T-cell (primary cell): Measurements from ENCODE around the gene ERC2. TPM values are rescaled to one million over a fixed set of nuclear protein-coding genes. Genes with fewer than 3 reads are reported as not detected.

Experiments used
- ATAC-seq, 4 experiments: fragments of 200-7000 bp in 3 of 4; fragments of 150-1000 bp in 1 of 4; cut with Tn5 transposase; replicated peaks in 1 of 4; 1 replicate in 3 of 4; 2 replicates in 1 of 4; pipeline ENCODE4 v1.10.0; 2021; ENCODE audit warnings: moderate library complexity in 3 of 4, mild to moderate bottlenecking in 2 of 4, moderate number of reproducible peaks in 1 of 4
- CTCF ChIA-PET, 2 donors: fragments of 300-600 bp; sonication (Branson Sonifier 250); formaldehyde crosslinking; loops; one replicate each; lab custom pipeline; 2022; ENCODE audit warnings: antibody characterized with exemption in 2 of 2; lab: Charles Lee
- POLR2A ChIA-PET, 2 donors: fragments of 300-600 bp; sonication (Branson Sonifier 250); formaldehyde crosslinking; loops; one replicate each; lab custom pipeline; 2022; ENCODE audit warnings: antibody characterized with exemption in 2 of 2; lab: Charles Lee
- DNase-seq, 35 experiments: peaks; one replicate each; pipeline versions ENCODE4 v3.0.0 to v3.0.0-alpha.2; 2013 to 2023
- H3K27ac ChIP-seq: one replicate; pipeline ENCODE4 v1.5.1; 2013; ENCODE audit warnings: low read length
- H3K27me3 ChIP-seq, 2 experiments: replicated peaks in 1 of 2; 1 replicate in 1 of 2; 2 replicates in 1 of 2; pipeline versions ENCODE4 v1.6.1 to v1.7.0; 2013; ENCODE audit warnings: low read length in 1 of 2, mixed read lengths in 1 of 2; ENCODE audit not compliant: control insufficient read depth in 2 of 2, insufficient read depth in 2 of 2; ENCODE audit errors: extremely low read depth in 1 of 2
- H3K36me3 ChIP-seq, 2 donors: 1 replicate in 1 of 2; 2 replicates in 1 of 2; pipeline versions ENCODE4 v1.6.1 to v1.7.0; 2013; ENCODE audit warnings: low read length in 1 of 2; ENCODE audit not compliant: control insufficient read depth in 2 of 2, insufficient read depth in 1 of 2; ENCODE audit errors: extremely low read depth in 1 of 2
- H3K4me1 ChIP-seq, 2 experiments: 1 replicate in 1 of 2; 2 replicates in 1 of 2; pipeline versions ENCODE4 v1.6.1 to v1.7.0; 2013; ENCODE audit warnings: low read length in 2 of 2, mixed read lengths in 1 of 2; ENCODE audit not compliant: insufficient read depth in 2 of 2, control insufficient read depth in 1 of 2; ENCODE audit errors: extremely low read depth in 1 of 2
- H3K4me3 ChIP-seq, 2 donors: 1 replicate in 1 of 2; 2 replicates in 1 of 2; pipeline versions ENCODE4 v1.5.1 to v1.7.0; 2013; ENCODE audit warnings: mild to moderate bottlenecking in 2 of 2, low read length in 1 of 2, moderate library complexity in 1 of 2; ENCODE audit not compliant: control insufficient read depth in 1 of 2; ENCODE audit errors: extremely low read depth in 1 of 2
- H3K9me3 ChIP-seq: 2 replicates; pipeline ENCODE4 v1.7.0; 2013
- H3K27ac Mint-ChIP-seq, 2 donors: one replicate each; pipeline ENCODE4 v1.8.0; 2020 to 2021; ENCODE audit warnings: mild to moderate bottlenecking in 2 of 2, mixed read lengths in 2 of 2
- H3K27me3 Mint-ChIP-seq, 2 donors: one replicate each; pipeline ENCODE4 v1.8.0; 2021 to 2022; ENCODE audit warnings: mixed read lengths in 2 of 2
- H3K36me3 Mint-ChIP-seq: one replicate; pipeline ENCODE4 v1.8.0; 2021; ENCODE audit warnings: mixed read lengths
- H3K4me1 Mint-ChIP-seq, 3 donors: one replicate each; pipeline ENCODE4 v1.8.0; 2020 to 2022; ENCODE audit warnings: mixed read lengths in 3 of 3, mild to moderate bottlenecking in 1 of 3
- H3K4me3 Mint-ChIP-seq, 3 donors: one replicate each; pipeline ENCODE4 v1.8.0; 2020 to 2022; ENCODE audit warnings: mild to moderate bottlenecking in 3 of 3, mixed read lengths in 3 of 3, moderate library complexity in 3 of 3
- H3K9me3 Mint-ChIP-seq, 3 donors: one replicate each; pipeline ENCODE4 v1.8.0; 2020 to 2022; ENCODE audit warnings: mixed read lengths in 3 of 3
- WGBS: methylation state at CpG from one replicate; pipeline ENCODE4 v1.1.5; 2013; ENCODE audit warnings: missing lambda C conversion rate; ENCODE audit not compliant: insufficient coverage; 5-methylcytosine and 5-hydroxymethylcytosine counted together
- total RNA-seq, 35 experiments: library from RNA in 6 of 35; stranded (reverse) in 6 of 35; fragments of 120-200 nt in 1 of 35; gene quantifications; one replicate each; pipeline versions ENCODE4 v1.2.1 to v1.2.4 and lab custom pipeline; 2013 to 2026

ERC2 gene
- total RNA-seq, 5 donors from 2014 or later (not counting 1 experiment from before 2014, with no cell fraction given), result not detected

- no peak overlapping the region for H3K27ac ChIP-seq
- H3K4me1 Mint-ChIP-seq, result no peaks in the 10 kb centered on the region
- H3K27me3 Mint-ChIP-seq, result peaks cover 0 to 11% of the 10 kb centered on the region in 2 donors
- DNase-seq (no peak), ATAC-seq (no peak)
- ChIA-PET POLR2A (no interaction called here), CTCF (no interaction called here)
- no peak overlapping the region for H3K4me3 Mint-ChIP-seq
- H3K27me3 ChIP-seq, result no peaks in the 10 kb centered on the region
- 82% methylated on average over 1 of the region's 3 CpGs for WGBS
- H3K27ac Mint-ChIP-seq, result no peak overlapping the region
- no peaks in the 10 kb centered on the region for H3K36me3 ChIP-seq
- peaks cover 0 to 8% (median 5%) of the 10 kb centered on the region in 3 donors for H3K9me3 Mint-ChIP-seq
- H3K4me3 ChIP-seq, result no peak overlapping the region
- no peaks in the 10 kb centered on the region for H3K9me3 ChIP-seq
- no peaks in the 10 kb centered on the region for H3K36me3 Mint-ChIP-seq
- H3K4me1 ChIP-seq, result no peaks in the 10 kb centered on the region
Observed at GRCh38 chr3:55909373-55909772, 558.9 kb downstream of the ERC2 start.

GRCh38 chr3:55907616-55908015, 560.7 kb downstream of the ERC2 start:
- Histone ChIP-seq H3K4me1 (no peaks in the 10 kb centered on the region), H3K9me3 (no peaks in the 10 kb centered on the region), H3K27me3 (no peaks in the 10 kb centered on the region), H3K27ac (no peak overlapping the region), H3K36me3 (no peaks in the 10 kb centered on the region), H3K4me3 (no peak overlapping the region)
- no peaks in the 10 kb centered on the region for H3K4me1 Mint-ChIP-seq
- H3K9me3 Mint-ChIP-seq, result peaks cover 0 to 8% (median 4%) of the 10 kb centered on the region in 3 donors
- no peak overlapping the region for H3K4me3 Mint-ChIP-seq
- 100% methylated on average over 1 of the region's 3 CpGs for WGBS
- no peak overlapping the region for H3K27ac Mint-ChIP-seq
- no peak for ATAC-seq
- DNase-seq, result no peak
- CTCF ChIA-PET, result no interaction called here
- POLR2A ChIA-PET, result interaction anchor here in 1 of 2 donors (0.6 kb wide), 1 partner anchor 8 kb away, joined by 3 read pairs; no protein-coding TSS in a partner anchor
- H3K27me3 Mint-ChIP-seq, result peaks cover 0 to 11% of the 10 kb centered on the region in 2 donors
- no peaks in the 10 kb centered on the region for H3K36me3 Mint-ChIP-seq

- Mint-ChIP-seq H3K36me3 (no peaks in the 10 kb centered on the region), H3K4me1 (no peaks in the 10 kb centered on the region), H3K27ac (no peak overlapping the region), H3K9me3 (peaks cover 0 to 6% (median 2%) of the 10 kb centered on the region in 3 donors), H3K4me3 (no peak overlapping the region), H3K27me3 (peaks cover 0 to 9% of the 10 kb centered on the region in 2 donors)
- Histone ChIP-seq H3K9me3 (no peaks in the 10 kb centered on the region), H3K36me3 (no peaks in the 10 kb centered on the region), H3K4me3 (no peak overlapping the region), H3K4me1 (no peaks in the 10 kb centered on the region), H3K27me3 (no peaks in the 10 kb centered on the region), H3K27ac (no peak overlapping the region)
- DNase-seq (no peak), ATAC-seq (no peak)
- POLR2A ChIA-PET, result interaction anchor here in 1 of 2 donors (0.6 kb wide), 1 partner anchor 9 kb away, joined by 3 read pairs; no protein-coding TSS in a partner anchor
- WGBS, result 57% methylated on average over 2 of the region's 3 CpGs
- CTCF ChIA-PET, result no interaction called here
Observed at GRCh38 chr3:55906896-55907295, 561.4 kb downstream of the ERC2 start.

GRCh38 chr3:55904716-55905115, 563.6 kb downstream of the ERC2 start:
- Histone ChIP-seq H3K9me3 (no peaks in the 10 kb centered on the region), H3K27ac (no peak overlapping the region), H3K36me3 (no peaks in the 10 kb centered on the region), H3K4me1 (no peaks in the 10 kb centered on the region), H3K27me3 (no peaks in the 10 kb centered on the region), H3K4me3 (no peak overlapping the region)
- H3K9me3 Mint-ChIP-seq, result peaks cover 0 to 4% (median 0%) of the 10 kb centered on the region in 3 donors
- ATAC-seq (no peak), DNase-seq (no peak)
- H3K27me3 Mint-ChIP-seq, result peaks cover 0 to 6% of the 10 kb centered on the region in 2 donors
- ChIA-PET POLR2A (no interaction called here), CTCF (no interaction called here)
- H3K27ac Mint-ChIP-seq, result no peak overlapping the region
- no peaks in the 10 kb centered on the region for H3K4me1 Mint-ChIP-seq
- no peak overlapping the region for H3K4me3 Mint-ChIP-seq
- no peaks in the 10 kb centered on the region for H3K36me3 Mint-ChIP-seq
- 71% methylated on average over 6 of the region's 6 CpGs for WGBS

GRCh38 chr3:55903680-55904079, 564.6 kb downstream of the ERC2 start:
- CTCF ChIA-PET, result no interaction called here
- H3K27ac ChIP-seq, result no peak overlapping the region
- Mint-ChIP-seq H3K36me3 (no peaks in the 10 kb centered on the region), H3K4me3 (no peak overlapping the region), H3K27me3 (peaks cover 0 to 6% of the 10 kb centered on the region in 2 donors), H3K9me3 (peaks cover 0 to 4% (median 0%) of the 10 kb centered on the region in 3 donors), H3K4me1 (no peaks in the 10 kb centered on the region), H3K27ac (no peak overlapping the region)
- no peaks in the 10 kb centered on the region for H3K27me3 ChIP-seq
- no peak for ATAC-seq
- POLR2A ChIA-PET, result no interaction called here
- H3K4me3 ChIP-seq, result no peak overlapping the region
- DNase-seq, result no peak
- no peaks in the 10 kb centered on the region for H3K36me3 ChIP-seq
- H3K4me1 ChIP-seq, result no peaks in the 10 kb centered on the region
- H3K9me3 ChIP-seq, result no peaks in the 10 kb centered on the region
- WGBS, result no CpG with 5 or more reads among the region's 3 CpGs

GRCh38 chr3:55902221-55902900, 565.9 kb downstream of the ERC2 start:
- WGBS, result 85% methylated on average over 2 of the region's 14 CpGs
- Histone ChIP-seq H3K4me3 (no peak overlapping the region), H3K27me3 (no peaks in the 10 kb centered on the region), H3K36me3 (no peaks in the 10 kb centered on the region), H3K9me3 (no peaks in the 10 kb centered on the region), H3K27ac (no peak overlapping the region), H3K4me1 (no peaks in the 10 kb centered on the region)
- POLR2A ChIA-PET, result no interaction called here
- H3K36me3 Mint-ChIP-seq, result no peaks in the 10 kb centered on the region
- ATAC-seq (no peak), DNase-seq (no peak)
- no peak overlapping the region for H3K27ac Mint-ChIP-seq
- H3K4me1 Mint-ChIP-seq, result no peaks in the 10 kb centered on the region
- CTCF ChIA-PET, result no interaction called here
- H3K4me3 Mint-ChIP-seq, result no peak overlapping the region
- H3K27me3 Mint-ChIP-seq, result peaks cover 2 to 4% of the 10 kb centered on the region in 2 donors
- no peaks in the 10 kb centered on the region for H3K9me3 Mint-ChIP-seq
